Gastrocnemius medialis (tissue), 4 donors: ENCODE data around the gene MXRA8.

Experiments
- CTCF ChIP-seq, 5 experiments: fragments of 450-650 bp in 3 of 5; fragments of 200-600 bp in 2 of 5; sonication (generic) in 2 of 5; IDR thresholded peaks in 4 of 5; conservative IDR thresholded peaks in 1 of 5; 1 replicate in 4 of 5; 2 replicates in 1 of 5; pipeline ENCODE4 v1.5.1; 2016 to 2019; ENCODE audit warnings: antibody characterized with exemption in 5 of 5, mild to moderate bottlenecking in 3 of 5, moderate library complexity in 3 of 5
- POLR2A ChIP-seq, 2 donors: fragments of 450-650 bp; IDR thresholded peaks; one replicate each; pipeline ENCODE4 v1.6.1; 2017; ENCODE audit warnings: antibody characterized with exemption in 2 of 2, mild to moderate bottlenecking in 2 of 2, moderate library complexity in 2 of 2

GRCh38 chr1:1336931-1337792, 21.2 kb downstream of the MXRA8 start:
- TF ChIP-seq CTCF (IDR thresholded peaks at IDR 0.05 in 4 of 5, conservative IDR thresholded peaks at IDR 0.05 in 1 of 5) (no peak), POLR2A (IDR thresholded peaks at IDR 0.05) (no peak)
